HEK293 (cell line): ENCODE data around the gene DENND2A.

Experiments used
- CTCF ChIA-PET: fragments of 350-600 bp; formaldehyde crosslinking; extraction: SDS; loops from one replicate; lab custom pipeline; 2021; ENCODE audit warnings: antibody characterized with exemption; lab: Yijun Ruan, JAX
- POLR2A ChIA-PET: fragments of 300-600 bp; formaldehyde crosslinking; extraction: SDS; loops from one replicate; lab custom pipeline; 2020; ENCODE audit warnings: antibody characterized with exemption, inconsistent platforms; lab: Yijun Ruan, JAX
- H3K27ac ChIP-seq: fragments of 200-500 bp; sonication (Bioruptor generic); 2 replicates; pipeline ENCODE4 v1.5.1; 2014; ENCODE audit warnings: low read depth, low read length, control low read depth, inconsistent platforms; ENCODE audit errors: extremely low read depth
- H3K36me3 ChIP-seq, 2 experiments: fragments of 200-500 bp in 1 of 2; sonication (Bioruptor generic) in 1 of 2; 1 replicate in 1 of 2; 2 replicates in 1 of 2; pipeline ENCODE4 v1.5.1; 2014 to 2017; ENCODE audit warnings: inconsistent platforms in 2 of 2, low read length in 2 of 2; ENCODE audit not compliant: control insufficient read depth in 2 of 2, insufficient read depth in 1 of 2
- H3K4me1 ChIP-seq: fragments of 200-500 bp; sonication (Bioruptor generic); 2 replicates; pipeline ENCODE4 v1.5.1; 2014; ENCODE audit warnings: mild to moderate bottlenecking, low read length, inconsistent platforms; ENCODE audit not compliant: control insufficient read depth, insufficient read depth
- H3K4me3 ChIP-seq: 2 replicates; pipeline ENCODE4 v1.5.1; 2011; ENCODE audit warnings: low read depth, mild to moderate bottlenecking, control low read depth, low read length, moderate library complexity
- H3K9me3 ChIP-seq: fragments of 200-500 bp; sonication (Bioruptor generic); 2 replicates; pipeline ENCODE4 v1.5.1; 2014; ENCODE audit warnings: low read depth, low read length, inconsistent platforms; ENCODE audit not compliant: control insufficient read depth, insufficient read depth
- BCL11B ChIP-seq: fragments of 450-650 bp; formaldehyde crosslinking; IDR thresholded peaks from 2 replicates; pipeline ENCODE4 v1.5.1; 2016; ENCODE audit warnings: low read depth, missing biosample characterization, missing genetic modification characterization
- GLIS1 ChIP-seq: fragments of 450-650 bp; formaldehyde crosslinking; IDR thresholded peaks from 2 replicates; pipeline ENCODE4 v1.5.1; 2016; ENCODE audit warnings: missing biosample characterization, missing genetic modification characterization
- SP2 ChIP-seq: fragments of 450-650 bp; formaldehyde crosslinking; IDR thresholded peaks from 2 replicates; pipeline ENCODE4 v1.5.1; 2016; ENCODE audit warnings: missing biosample characterization, missing genetic modification characterization
- ZEB2 ChIP-seq: fragments of 450-650 bp; formaldehyde crosslinking; IDR thresholded peaks from 2 replicates; pipeline ENCODE4 v1.5.1; 2016; ENCODE audit warnings: missing biosample characterization, missing genetic modification characterization
- ZNF146 ChIP-seq: fragments of 450-650 bp; formaldehyde crosslinking; IDR thresholded peaks from 2 replicates; pipeline ENCODE4 v1.5.1; 2016; ENCODE audit warnings: missing biosample characterization, missing genetic modification characterization
- ZNF2 ChIP-seq: fragments of 450-650 bp; formaldehyde crosslinking; IDR thresholded peaks from 2 replicates; pipeline ENCODE4 v1.5.1; 2016; ENCODE audit warnings: missing biosample characterization, missing genetic modification characterization
- ZNF211 ChIP-seq: fragments of 450-650 bp; formaldehyde crosslinking; IDR thresholded peaks from 2 replicates; pipeline ENCODE4 v1.5.1; 2016; ENCODE audit warnings: low read depth, missing biosample characterization, missing genetic modification characterization
- ZNF366 ChIP-seq: fragments of 450-650 bp; formaldehyde crosslinking; conservative IDR thresholded peaks from 2 replicates; pipeline ENCODE4 v1.5.1; 2016; ENCODE audit warnings: missing biosample characterization, missing genetic modification characterization
- ZNF426 ChIP-seq: fragments of 450-650 bp; formaldehyde crosslinking; IDR thresholded peaks from 2 replicates; pipeline ENCODE4 v1.5.1; 2017; ENCODE audit warnings: missing biosample characterization, missing genetic modification characterization, mild to moderate bottlenecking, inconsistent platforms, moderate library complexity
- ZNF501 ChIP-seq: fragments of 450-650 bp; formaldehyde crosslinking; IDR thresholded peaks from 2 replicates; pipeline ENCODE4 v1.5.1; 2016; ENCODE audit warnings: missing biosample characterization, missing genetic modification characterization
- ZNF654 ChIP-seq: fragments of 450-650 bp; formaldehyde crosslinking; IDR thresholded peaks from 2 replicates; pipeline ENCODE4 v1.5.1; 2016; ENCODE audit warnings: low read depth, missing biosample characterization, missing genetic modification characterization
- ZNF660 ChIP-seq: fragments of 450-650 bp; IDR thresholded peaks from 2 replicates; pipeline ENCODE4 v1.5.1; 2018; ENCODE audit warnings: missing biosample characterization, mild to moderate bottlenecking, missing genetic modification characterization
- TF ChIP-seq, protein P1 (sequence below): fragments of 450-650 bp; formaldehyde crosslinking; IDR thresholded peaks from 2 replicates; pipeline ENCODE4 v1.5.1; 2016; ENCODE audit warnings: missing biosample characterization, missing genetic modification characterization
- TF ChIP-seq, protein P2 (sequence below): fragments of 450-650 bp; formaldehyde crosslinking; IDR thresholded peaks from 2 replicates; pipeline ENCODE4 v1.5.1; 2016; ENCODE audit warnings: missing biosample characterization, missing genetic modification characterization

Gene DENND2A

DNA sequence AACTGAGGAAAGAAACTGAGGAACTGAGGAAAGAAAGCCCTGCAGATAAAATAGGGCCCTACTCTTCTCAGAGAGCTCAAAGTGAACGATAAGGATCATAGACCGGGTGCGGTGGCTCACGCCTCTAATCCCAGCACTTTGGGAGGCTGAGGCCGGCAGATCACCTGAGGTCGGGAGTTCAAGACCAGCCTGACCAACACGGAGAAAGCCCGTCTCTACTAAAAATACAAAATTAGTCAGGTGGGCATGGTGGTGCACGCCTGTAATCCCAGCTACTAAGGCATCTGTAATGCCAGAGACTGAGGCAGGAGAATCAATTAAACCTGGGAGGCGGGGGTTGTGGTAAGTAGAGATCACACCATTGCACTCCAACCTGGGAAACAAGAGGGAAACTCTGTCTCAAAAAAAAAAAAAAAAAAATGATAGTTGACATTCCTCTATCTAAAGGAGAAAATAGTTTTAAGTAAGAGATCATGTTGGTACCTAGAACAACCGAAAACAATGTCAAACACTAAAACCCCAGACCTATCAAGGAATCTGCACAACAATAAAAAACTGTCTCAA, 163.8 kb downstream of the DENND2A start:
- no peaks in the 10 kb centered on the region; a peak in 1 of 3 replicates for H3K36me3 ChIP-seq
- H3K4me1 ChIP-seq = peaks cover 3% of the 10 kb centered on the region; the same call in 1 of the 2 replicates
- TF ChIP-seq, protein P1, sequence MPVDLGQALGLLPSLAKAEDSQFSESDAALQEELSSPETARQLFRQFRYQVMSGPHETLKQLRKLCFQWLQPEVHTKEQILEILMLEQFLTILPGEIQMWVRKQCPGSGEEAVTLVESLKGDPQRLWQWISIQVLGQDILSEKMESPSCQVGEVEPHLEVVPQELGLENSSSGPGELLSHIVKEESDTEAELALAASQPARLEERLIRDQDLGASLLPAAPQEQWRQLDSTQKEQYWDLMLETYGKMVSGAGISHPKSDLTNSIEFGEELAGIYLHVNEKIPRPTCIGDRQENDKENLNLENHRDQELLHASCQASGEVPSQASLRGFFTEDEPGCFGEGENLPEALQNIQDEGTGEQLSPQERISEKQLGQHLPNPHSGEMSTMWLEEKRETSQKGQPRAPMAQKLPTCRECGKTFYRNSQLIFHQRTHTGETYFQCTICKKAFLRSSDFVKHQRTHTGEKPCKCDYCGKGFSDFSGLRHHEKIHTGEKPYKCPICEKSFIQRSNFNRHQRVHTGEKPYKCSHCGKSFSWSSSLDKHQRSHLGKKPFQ (tag by site-specific recombination) = peak; percentile 51; the same call in 1 of the 2 replicates
- no peak for TF ChIP-seq BCL11B
- CTCF ChIA-PET = interaction anchor here (0.8 to 4.6 kb wide), 11 partner anchors 14 to 176 kb away, joined by 3 to 40 read pairs (median 8); no protein-coding TSS in a partner anchor
- no peak overlapping the region for H3K27ac ChIP-seq
- H3K9me3 ChIP-seq = no peaks in the 10 kb centered on the region
- no peak overlapping the region for H3K4me3 ChIP-seq
- POLR2A ChIA-PET = interaction anchor here (0.6 to 1.1 kb wide), 4 partner anchors 36 to 164 kb away, joined by 4 to 7 read pairs (median 5); partner anchors contain the start of gene DENND2A

DNA sequence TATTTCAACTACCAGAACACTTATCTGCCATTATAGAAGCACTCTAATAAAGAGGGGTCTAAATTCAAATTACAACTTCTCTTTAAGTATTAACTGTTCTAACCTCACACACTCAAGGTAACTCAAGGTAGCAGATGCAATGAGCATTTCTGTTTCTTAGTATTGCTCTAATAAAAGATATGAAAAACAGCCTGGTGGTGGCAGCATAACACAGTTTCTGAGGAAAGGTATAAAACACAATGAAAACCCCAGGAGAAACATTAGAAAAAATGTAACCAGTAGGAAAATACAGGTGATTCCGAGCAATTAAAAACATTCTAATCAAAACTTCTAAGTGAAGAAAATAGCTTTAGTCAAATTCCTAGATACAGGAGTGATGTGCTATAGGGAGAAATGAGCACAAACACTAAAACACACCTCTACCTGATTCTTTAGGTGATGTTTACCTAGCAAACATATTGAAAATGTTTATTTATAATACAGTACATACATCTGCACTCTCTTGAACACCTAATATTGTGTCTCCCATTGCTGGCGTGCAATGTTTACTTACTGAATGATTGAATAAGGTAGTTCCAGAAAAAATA, 164.8 kb downstream of the DENND2A start:
- peaks cover 3% of the 10 kb centered on the region; the same call in 1 of the 2 replicates for H3K4me1 ChIP-seq
- H3K27ac ChIP-seq = no peak overlapping the region
- TF ChIP-seq ZNF426 (no peak), ZNF366 (tag by site-specific recombination) (no peak), ZNF501 (tag by site-specific recombination) (no peak), GLIS1 (tag by site-specific recombination) (no peak), ZNF660 (tag by site-specific recombination) (0 out of 2 replicates have a peak, but pooled peaks have one; percentile 28), ZEB2 (tag by site-specific recombination) (peak; percentile 64), ZNF211 (tag by site-specific recombination) (no peak), SP2 (tag by site-specific recombination) (no peak), ZNF2 (tag by site-specific recombination) (0 out of 2 replicates have a peak, but pooled peaks have one; percentile 41), ZNF654 (tag by site-specific recombination) (peak; percentile 73), ZNF146 (tag by site-specific recombination) (no peak)
- TF ChIP-seq, protein P2, sequence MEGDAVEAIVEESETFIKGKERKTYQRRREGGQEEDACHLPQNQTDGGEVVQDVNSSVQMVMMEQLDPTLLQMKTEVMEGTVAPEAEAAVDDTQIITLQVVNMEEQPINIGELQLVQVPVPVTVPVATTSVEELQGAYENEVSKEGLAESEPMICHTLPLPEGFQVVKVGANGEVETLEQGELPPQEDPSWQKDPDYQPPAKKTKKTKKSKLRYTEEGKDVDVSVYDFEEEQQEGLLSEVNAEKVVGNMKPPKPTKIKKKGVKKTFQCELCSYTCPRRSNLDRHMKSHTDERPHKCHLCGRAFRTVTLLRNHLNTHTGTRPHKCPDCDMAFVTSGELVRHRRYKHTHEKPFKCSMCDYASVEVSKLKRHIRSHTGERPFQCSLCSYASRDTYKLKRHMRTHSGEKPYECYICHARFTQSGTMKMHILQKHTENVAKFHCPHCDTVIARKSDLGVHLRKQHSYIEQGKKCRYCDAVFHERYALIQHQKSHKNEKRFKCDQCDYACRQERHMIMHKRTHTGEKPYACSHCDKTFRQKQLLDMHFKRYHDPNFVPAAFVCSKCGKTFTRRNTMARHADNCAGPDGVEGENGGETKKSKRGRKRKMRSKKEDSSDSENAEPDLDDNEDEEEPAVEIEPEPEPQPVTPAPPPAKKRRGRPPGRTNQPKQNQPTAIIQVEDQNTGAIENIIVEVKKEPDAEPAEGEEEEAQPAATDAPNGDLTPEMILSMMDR (tag by site-specific recombination) = 0 out of 2 replicates have a peak, but pooled peaks have one; percentile 19
- ChIA-PET CTCF (interaction anchor here (0.6 to 4.6 kb wide), 17 partner anchors 12 to 236 kb away, joined by 3 to 40 read pairs (median 4); no protein-coding TSS in a partner anchor), POLR2A (interaction anchor here (0.6 kb wide), 1 partner anchor 75 kb away, joined by 4 read pairs; no protein-coding TSS in a partner anchor)
- no peak overlapping the region for H3K4me3 ChIP-seq
- peaks cover 0 to 7% of the 10 kb centered on the region in 2 experiments; a peak in 2 of 3 replicates for H3K36me3 ChIP-seq
- no peaks in the 10 kb centered on the region for H3K9me3 ChIP-seq
